Measurements from ENCODE around the gene PTPRG.

The PTPRG gene

GRCh38 chr3:61583890-61584875 is 22.8 kb downstream of the PTPRG start:
- DNase-seq, result no peak

GRCh38 chr3:61589856-61590255 is 28.5 kb downstream of the PTPRG start:
- peak in 1 of 51 donors; percentile 5 for DNase-seq

GRCh38 chr3:61591300-61591699 is 29.9 kb downstream of the PTPRG start:
- no peak for DNase-seq

GRCh38 chr3:61593446-61594029 is 32.2 kb downstream of the PTPRG start:
- DNase-seq, result no peak

GRCh38 chr3:61594144-61594963 is 33.0 kb downstream of the PTPRG start:
- peak in 10 of 51 donors; percentile 1 to 25 (median 6) for DNase-seq

GRCh38 chr3:61594964-61595285 is 33.6 kb downstream of the PTPRG start:
- DNase-seq, result no peak

GRCh38 chr3:61595288-61595687 is 33.9 kb downstream of the PTPRG start:
- no peak for DNase-seq

- no peak for DNase-seq
These were observed 34.5 kb downstream of the PTPRG start for GRCh38 chr3:61595826-61596225.

- no peak for DNase-seq
These were observed 36.5 kb downstream of the PTPRG start for GRCh38 chr3:61597906-61598305.

GRCh38 chr3:61600195-61600594 is 38.8 kb downstream of the PTPRG start:
- DNase-seq, result no peak

- no peak for DNase-seq
These were observed 40.5 kb downstream of the PTPRG start for GRCh38 chr3:61601831-61602230.

GRCh38 chr3:61602466-61602865 is 41.1 kb downstream of the PTPRG start:
- no peak for DNase-seq

GRCh38 chr3:61605589-61606175 is 44.3 kb downstream of the PTPRG start:
- DNase-seq, result no peak

- no peak for DNase-seq
These were observed 44.8 kb downstream of the PTPRG start for GRCh38 chr3:61606196-61606595.

GRCh38 chr3:61608072-61608471 is 46.7 kb downstream of the PTPRG start:
- no peak for DNase-seq

- DNase-seq, result no peak
These were observed 47.3 kb downstream of the PTPRG start for GRCh38 chr3:61608711-61609110.

GRCh38 chr3:61610316-61610715 is 48.9 kb downstream of the PTPRG start:
- no peak for DNase-seq

- no peak for DNase-seq
These were observed 51.1 kb downstream of the PTPRG start for GRCh38 chr3:61612211-61613194.

GRCh38 chr3:61613666-61614065 is 52.3 kb downstream of the PTPRG start:
- DNase-seq, result no peak

- DNase-seq, result no peak
These were observed 54.3 kb downstream of the PTPRG start for GRCh38 chr3:61615643-61616042.

All from hypothalamus (tissue), 51 donors.